Cardiac muscle cell (in vitro differentiated cells and primary cell): ENCODE measurements around the gene CSK. TPM values are rescaled to one million over a fixed set of nuclear protein-coding genes. Genes with fewer than 3 reads are reported as not detected.

Experiments
- DNase-seq, 2 donors: peaks; one replicate each; pipeline versions ENCODE4 v3.0.0 to v3.0.0-alpha.2; 2010 to 2017; ENCODE audit warnings: low read depth in 1 of 2, low spot score in 1 of 2
- H3K27ac ChIP-seq: fragments of 200-600 bp; sonication (generic); 2 replicates; pipeline ENCODE4 v1.5.1; 2016
- H3K27me3 ChIP-seq: fragments of 200-600 bp; sonication (generic); 2 replicates; pipeline ENCODE4 v1.6.0; 2016; ENCODE audit warnings: control low read depth
- H3K36me3 ChIP-seq: fragments of 200-600 bp; sonication (generic); 2 replicates; pipeline ENCODE4 v1.5.1; 2016; ENCODE audit warnings: control low read depth
- H3K4me1 ChIP-seq: fragments of 200-600 bp; sonication (generic); 2 replicates; pipeline ENCODE4 v1.8.1; 2017; ENCODE audit warnings: low read depth, mild to moderate bottlenecking, mixed run types
- H3K4me3 ChIP-seq: fragments of 200-600 bp; sonication (generic); 2 replicates; pipeline ENCODE4 v1.5.1; 2016; ENCODE audit warnings: mild to moderate bottlenecking
- H3K9me3 ChIP-seq: fragments of 200-600 bp; sonication (generic); 2 replicates; pipeline ENCODE4 v1.5.1; 2017; ENCODE audit warnings: low read depth, mild to moderate bottlenecking, control low read depth
- CTCF ChIP-seq: IDR thresholded peaks from 2 replicates; pipeline ENCODE4 v1.5.1; 2012; ENCODE audit warnings: low read depth, mild to moderate bottlenecking, low read length
- polyA plus RNA-seq: library from polyadenylated mRNA; unstranded; fragments of >200 nt; fragmentation: Nextera tagmentation; extraction: Ambion mirVana; gene quantifications from 2 replicates; pipeline ENCODE4 v1.2.1, GENCODE V29; 2016
- total RNA-seq: library from RNA; depleted of rRNA; stranded (reverse); fragments of >200 nt; gene quantifications from 2 replicates; pipeline ENCODE4 v1.2.3, GENCODE V29; 2016

CSK gene
- total and polyA plus RNA-seq, 2 experiments from 2014 or later, result 26.2 to 43.1 TPM

- H3K27ac ChIP-seq, result no peak overlapping the region
- TF ChIP-seq CTCF, result no peak
- H3K36me3 ChIP-seq, result no peaks in the 10 kb centered on the region
- no peaks in the 10 kb centered on the region for H3K9me3 ChIP-seq
- no peak for DNase-seq
- H3K4me1 ChIP-seq, result peaks cover 4% of the 10 kb centered on the region
- H3K4me3 ChIP-seq, result no peak overlapping the region
- H3K27me3 ChIP-seq, result peaks cover 48% of the 10 kb centered on the region
These were observed 45.7 kb downstream of the CSK start for GRCh38 chr15:74827614-74828013.

GRCh38 chr15:74828835-74829234 is 47.0 kb downstream of the CSK start:
- no peak for DNase-seq
- Histone ChIP-seq H3K27me3 (peaks cover 46% of the 10 kb centered on the region), H3K9me3 (no peaks in the 10 kb centered on the region), H3K27ac (no peak overlapping the region), H3K36me3 (no peaks in the 10 kb centered on the region), H3K4me3 (no peak overlapping the region), H3K4me1 (peaks cover 4% of the 10 kb centered on the region)
- no peak for TF ChIP-seq CTCF

- no peaks in the 10 kb centered on the region for H3K36me3 ChIP-seq
- TF ChIP-seq CTCF, result no peak
- peaks cover 40% of the 10 kb centered on the region for H3K27me3 ChIP-seq
- H3K27ac ChIP-seq, result no peak overlapping the region
- no peaks in the 10 kb centered on the region for H3K9me3 ChIP-seq
- DNase-seq, result no peak
- no peak overlapping the region for H3K4me3 ChIP-seq
- H3K4me1 ChIP-seq, result peaks cover 4% of the 10 kb centered on the region
These were observed 47.6 kb downstream of the CSK start for GRCh38 chr15:74829486-74829885.

GRCh38 chr15:74829991-74830390 is 48.1 kb downstream of the CSK start:
- no peaks in the 10 kb centered on the region for H3K36me3 ChIP-seq
- TF ChIP-seq CTCF, result no peak
- no peak for DNase-seq
- H3K4me1 ChIP-seq, result peaks cover 4% of the 10 kb centered on the region
- H3K27ac ChIP-seq, result no peak overlapping the region
- no peak overlapping the region for H3K4me3 ChIP-seq
- peaks cover 35% of the 10 kb centered on the region for H3K27me3 ChIP-seq
- no peaks in the 10 kb centered on the region for H3K9me3 ChIP-seq

- TF ChIP-seq CTCF, result no peak
- no peak overlapping the region for H3K27ac ChIP-seq
- no peaks in the 10 kb centered on the region for H3K9me3 ChIP-seq
- H3K27me3 ChIP-seq, result peaks cover 26% of the 10 kb centered on the region
- H3K4me3 ChIP-seq, result no peak overlapping the region
- H3K36me3 ChIP-seq, result no peaks in the 10 kb centered on the region
- no peak for DNase-seq
- H3K4me1 ChIP-seq, result peaks cover 4% of the 10 kb centered on the region
These were observed 49.0 kb downstream of the CSK start for GRCh38 chr15:74830868-74831267.
